ENCODE results near the gene PKHD1.

- TF ChIP-seq POLR2A (IDR thresholded peaks at IDR 0.05; ENCODE audit: insufficient read depth in 1 of 2, low read depth in 2 of 2, low read length in 2 of 2): no peak
- no peak for TF ChIP-seq HDAC1 (CRISPR knock-in tag; IDR thresholded peaks at IDR 0.05)
- TF ChIP-seq REPIN1 (CRISPR knock-in tag; IDR thresholded peaks at IDR 0.05; ENCODE audit: borderline replicate concordance, low read depth): no peak
- TF ChIP-seq HCFC1 (IDR thresholded peaks at IDR 0.05; ENCODE audit: low read depth, low read length): no peak
- TF ChIP-seq ZBTB44 (CRISPR knock-in tag; IDR thresholded peaks at IDR 0.05): no peak
- TF ChIP-seq, protein P1, sequence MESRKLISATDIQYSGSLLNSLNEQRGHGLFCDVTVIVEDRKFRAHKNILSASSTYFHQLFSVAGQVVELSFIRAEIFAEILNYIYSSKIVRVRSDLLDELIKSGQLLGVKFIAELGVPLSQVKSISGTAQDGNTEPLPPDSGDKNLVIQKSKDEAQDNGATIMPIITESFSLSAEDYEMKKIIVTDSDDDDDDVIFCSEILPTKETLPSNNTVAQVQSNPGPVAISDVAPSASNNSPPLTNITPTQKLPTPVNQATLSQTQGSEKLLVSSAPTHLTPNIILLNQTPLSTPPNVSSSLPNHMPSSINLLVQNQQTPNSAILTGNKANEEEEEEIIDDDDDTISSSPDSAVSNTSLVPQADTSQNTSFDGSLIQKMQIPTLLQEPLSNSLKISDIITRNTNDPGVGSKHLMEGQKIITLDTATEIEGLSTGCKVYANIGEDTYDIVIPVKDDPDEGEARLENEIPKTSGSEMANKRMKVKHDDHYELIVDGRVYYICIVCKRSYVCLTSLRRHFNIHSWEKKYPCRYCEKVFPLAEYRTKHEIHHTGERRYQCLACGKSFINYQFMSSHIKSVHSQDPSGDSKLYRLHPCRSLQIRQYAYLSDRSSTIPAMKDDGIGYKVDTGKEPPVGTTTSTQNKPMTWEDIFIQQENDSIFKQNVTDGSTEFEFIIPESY (CRISPR knock-in tag; IDR thresholded peaks at IDR 0.05): no peak
- TF ChIP-seq NFE2L2 (IDR thresholded peaks at IDR 0.05; ENCODE audit: low read length): no peak
- TF ChIP-seq ZFP36L1 (CRISPR knock-in tag; IDR thresholded peaks at IDR 0.05): no peak
- no peak for TF ChIP-seq ZNF629 (CRISPR knock-in tag; conservative IDR thresholded peaks at IDR 0.05)
- TF ChIP-seq RNF2 (conservative IDR thresholded peaks at IDR 0.05; ENCODE audit: low read depth): no peak
These were observed 15.0 kb upstream of the PKHD1 start for GRCh38 chr6:52102405-52102804.

Data from HepG2 (cell line).